GM13977 (cell line): Measurements from ENCODE around the gene NXF1.
"Not testable (repeated sequence)": the region's sequence is repeated elsewhere in the genome, so short reads cannot be mapped to it uniquely, and the experiment has no call there.

Experiments
- DNase-seq: peaks from one replicate; pipeline ENCODE4 v3.0.0; 2012; ENCODE audit warnings: low spot score
- CTCF ChIP-seq: IDR thresholded peaks from 2 replicates; pipeline ENCODE4 v1.5.1; 2012; ENCODE audit warnings: mild to moderate bottlenecking, control low read depth; ENCODE audit not compliant: insufficient read depth; ENCODE audit errors: extremely low read depth, missing control alignments
- in situ Hi-C: fragments of 300-500 bp; cut with MboI; formaldehyde crosslinking; loops from one replicate; pipeline ENCODE4 v1.12.0; 2022; ENCODE audit warnings: low sequenced_read_pairs, low pct_unique_long_range_greater_than_20kb, mixed read lengths, inconsistent platforms; ENCODE audit not compliant: unreplicated experiment

Gene NXF1

DNA sequence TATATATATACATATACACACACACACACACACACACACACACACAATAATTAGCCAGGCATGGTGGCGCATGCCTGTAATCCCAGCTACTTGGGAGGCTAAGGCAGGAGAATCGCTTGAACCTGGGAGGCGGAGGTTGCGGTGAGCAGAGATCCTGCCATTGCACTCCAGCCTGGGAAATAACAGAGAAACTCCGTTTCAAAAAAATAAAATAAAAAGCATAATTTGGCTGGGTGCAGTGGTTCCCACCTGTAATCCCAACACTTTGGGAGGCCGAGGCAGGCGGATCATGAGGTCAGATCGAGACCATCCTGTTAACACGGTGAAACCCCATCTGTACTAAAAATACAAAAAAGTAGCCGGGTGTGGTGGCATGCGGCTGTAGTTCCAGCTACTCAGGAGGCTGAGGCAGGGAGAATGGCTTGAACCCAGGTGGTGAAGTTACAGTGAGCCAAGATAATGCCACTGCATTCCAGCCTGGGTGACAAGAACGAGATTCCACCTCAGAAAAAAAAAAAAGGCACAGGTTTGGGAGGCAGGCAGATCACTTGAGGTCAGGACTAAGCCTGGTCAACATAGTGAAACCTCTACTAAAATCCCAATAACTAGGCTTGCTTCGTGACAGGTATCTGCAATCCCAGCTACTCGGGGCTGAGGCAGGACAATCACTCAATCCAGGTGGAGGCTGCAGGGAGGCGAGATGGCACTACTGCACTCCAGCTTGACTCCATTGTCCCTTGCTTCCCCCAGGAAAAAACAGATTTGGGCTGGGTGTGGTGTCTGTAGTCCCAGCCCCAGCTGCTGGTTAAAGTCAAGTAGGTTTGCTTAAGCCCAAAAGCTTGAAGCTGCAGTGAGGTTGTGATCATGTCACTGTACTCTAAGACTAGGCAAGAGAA is 45.9 kb upstream of the NXF1 start:
- no peak for DNase-seq
- in situ Hi-C loops, result loop anchor here (25.0 kb wide), 1 partner anchor 439 kb away; the partner anchor contains the start of gene SCGB1A1
- TF ChIP-seq CTCF, result no peak

DNA sequence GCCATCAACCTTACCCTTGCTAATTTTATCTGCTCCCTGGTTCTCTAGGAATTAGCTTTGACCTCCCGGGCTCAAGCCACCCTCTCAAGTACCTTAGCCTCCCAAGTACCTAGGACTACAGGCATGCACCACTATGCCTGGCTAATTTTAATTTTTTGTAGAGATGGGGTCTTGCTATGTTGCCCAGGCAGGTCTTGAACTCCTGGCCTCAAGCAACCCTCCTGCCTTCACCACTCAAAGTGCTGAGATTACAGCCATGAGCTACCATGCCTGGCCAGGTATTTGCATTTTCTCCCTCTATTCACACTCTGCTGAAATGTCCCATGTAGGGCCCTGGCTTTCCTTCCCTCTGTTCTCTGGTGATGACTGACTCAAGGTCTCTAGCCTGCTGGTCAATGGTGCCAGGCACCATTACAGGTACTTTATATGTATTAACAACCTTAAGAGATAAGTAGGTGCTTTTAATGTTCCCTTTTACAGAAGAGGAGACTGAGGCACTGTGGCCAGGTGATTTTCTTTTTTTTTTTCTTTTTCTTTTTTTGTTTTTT is 42.6 kb upstream of the NXF1 start:
- in situ Hi-C loops, result no loop called here
- DNase-seq, result no peak
- no peak for TF ChIP-seq CTCF

GRCh38 chr11:62846177-62846576 is 40.9 kb upstream of the NXF1 start:
- DNase-seq, result no peak
- TF ChIP-seq CTCF, result no peak
- in situ Hi-C loops, result no loop called here

- in situ Hi-C loops, result no loop called here
- no peak for DNase-seq
- TF ChIP-seq CTCF, result no peak
These were observed 38.9 kb upstream of the NXF1 start for GRCh38 chr11:62844154-62844553.

- TF ChIP-seq CTCF, result no peak
- in situ Hi-C loops, result no loop called here
These were observed 38.2 kb upstream of the NXF1 start for GRCh38 chr11:62843466-62843865.

DNA sequence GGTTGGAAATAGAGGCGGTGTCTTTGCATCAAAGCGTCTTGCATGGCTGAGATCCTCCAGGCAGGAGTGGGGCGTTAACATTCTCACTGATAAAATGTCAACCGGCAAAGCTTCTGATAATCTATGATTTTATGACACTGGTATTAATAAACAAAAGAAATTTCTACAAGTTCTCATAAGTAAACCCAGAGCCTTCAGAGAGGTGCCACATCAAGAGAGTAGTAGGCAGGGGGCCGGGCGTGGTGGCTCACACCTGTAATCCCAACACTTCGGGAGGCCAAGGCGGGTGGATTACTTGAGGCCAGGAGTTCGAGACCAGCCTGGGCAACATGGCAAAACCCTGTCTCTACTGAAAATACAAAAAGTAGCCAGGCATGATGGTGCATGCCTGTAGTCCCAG is 37.7 kb upstream of the NXF1 start:
- DNase-seq, in situ Hi-C loops: not testable (repeated sequence)

More at GRCh38 chr11:62843466-62843865, 38.2 kb upstream of the NXF1 start:
- DNase-seq, result no peak

DNA sequence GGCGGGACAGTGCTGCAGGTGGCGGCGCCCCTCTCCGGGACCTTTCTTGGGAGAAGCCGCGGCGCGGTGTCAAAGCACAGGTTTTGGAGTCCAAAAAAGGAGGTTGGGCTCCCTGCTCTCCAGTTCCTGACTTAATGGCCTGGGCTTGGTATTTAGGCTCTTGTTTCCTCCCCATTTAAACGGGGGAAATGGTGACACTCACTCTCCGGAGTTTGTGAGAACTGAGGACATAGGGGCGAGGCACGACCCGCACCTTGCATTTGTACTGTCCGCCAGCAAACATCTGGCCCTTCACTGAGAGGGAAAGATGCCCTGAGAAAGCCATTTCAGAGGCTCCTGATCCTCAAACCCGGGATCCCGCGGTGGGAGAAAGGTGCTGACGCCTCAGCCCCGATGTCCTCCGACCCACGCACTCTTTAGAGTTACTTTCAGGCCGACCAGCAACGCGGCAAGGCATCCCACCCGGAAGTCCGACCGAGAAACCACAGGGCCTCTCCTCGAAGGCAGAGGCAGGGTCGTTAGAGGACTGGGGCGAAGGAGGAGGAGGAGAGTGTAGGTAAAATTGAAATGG is 37.0 kb upstream of the NXF1 start:
- in situ Hi-C loops, result no loop called here
- no peak for TF ChIP-seq CTCF
- DNase-seq, result no peak
